Activated CD8-positive, alpha-beta T cell treated with anti-CD3 and anti-CD28 coated beads, Interleukin-2, amount 10 ng/mL, durations not matched to agents 7 days and 5 days (primary cell): ENCODE data around the gene PDPK1. TPM values are rescaled to one million over a fixed set of nuclear protein-coding genes. Genes with fewer than 3 reads are reported as not detected.

ENCODE experiments used
- ATAC-seq: fragments of 150-1000 bp; cut with Tn5 transposase; one replicate; pipeline ENCODE4 v1.10.0; 2021; ENCODE audit warnings: moderate library complexity
- CTCF ChIA-PET: fragments of 350-600 bp; sonication (Branson Sonifier 250); formaldehyde crosslinking; loops from one replicate; lab custom pipeline; 2021; ENCODE audit warnings: antibody characterized with exemption; lab: Charles Lee
- POLR2A ChIA-PET: fragments of 350-600 bp; sonication (Branson Sonifier 250); formaldehyde crosslinking; loops from one replicate; lab custom pipeline; 2021; ENCODE audit warnings: antibody characterized with exemption; lab: Charles Lee
- DNase-seq: peaks from one replicate; pipeline ENCODE4 v3.0.0-alpha.2; 2020
- H3K27ac Mint-ChIP-seq: one replicate; pipeline ENCODE4 v1.8.0; 2021; ENCODE audit warnings: mild to moderate bottlenecking, mixed read lengths
- H3K27me3 Mint-ChIP-seq: one replicate; pipeline ENCODE4 v1.8.0; 2021; ENCODE audit warnings: low read depth, mixed read lengths
- H3K36me3 Mint-ChIP-seq: one replicate; pipeline ENCODE4 v1.8.0; 2021; ENCODE audit warnings: low read depth, mixed read lengths
- H3K4me1 Mint-ChIP-seq: one replicate; pipeline ENCODE4 v1.8.0; 2021; ENCODE audit warnings: low read depth, mixed read lengths
- H3K4me3 Mint-ChIP-seq: one replicate; pipeline ENCODE4 v1.8.0; 2021; ENCODE audit warnings: mild to moderate bottlenecking, mixed read lengths
- H3K9me3 Mint-ChIP-seq: one replicate; pipeline ENCODE4 v1.8.0; 2022; ENCODE audit warnings: mixed read lengths; ENCODE audit not compliant: insufficient read depth
- total RNA-seq, 2 experiments: library from RNA; stranded (reverse); gene quantifications; one replicate each; pipeline ENCODE4 v1.2.3, GENCODE V29; 2021

Gene PDPK1
- total RNA-seq, 2 experiments from 2014 or later = 41.2 to 49.6 TPM

- ChIA-PET CTCF (no interaction called here), POLR2A (interaction anchor here (1.2 to 2.6 kb wide), 3 partner anchors 12 to 17 kb away, joined by 3 to 48 read pairs (median 24); partner anchors contain the start of genes CEMP1 and PDPK1)
- Mint-ChIP-seq H3K4me3 (peak overlapping the region; percentile 87), H3K36me3 (peaks cover 29% of the 10 kb centered on the region), H3K27ac (peak overlapping the region; percentile 92), H3K27me3 (no peaks in the 10 kb centered on the region), H3K9me3 (no peaks in the 10 kb centered on the region), H3K4me1 (peaks cover 55% of the 10 kb centered on the region)
- no peak for ATAC-seq
- no peak for DNase-seq
Measured at GRCh38 chr16:2518823-2519710, 18.8 kb upstream of the PDPK1 start.

DNA sequence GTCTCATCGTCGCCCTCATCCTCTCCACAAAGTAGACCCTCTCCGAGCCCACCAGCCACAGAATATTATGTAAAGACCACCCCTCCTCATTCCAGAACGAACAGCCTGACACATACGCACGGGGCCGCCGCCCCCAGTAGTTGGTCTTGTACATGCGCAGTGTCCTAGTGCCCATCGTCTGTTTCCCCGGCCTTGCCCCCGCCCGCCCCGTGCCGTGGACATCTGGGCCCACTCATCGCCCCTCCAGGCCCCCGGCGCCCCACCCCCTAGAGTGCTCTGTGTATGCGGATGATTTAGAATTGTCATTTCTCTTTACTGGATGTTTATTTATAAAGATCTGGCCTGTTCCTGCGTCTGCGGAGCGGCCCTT is 18.1 kb upstream of the PDPK1 start:
- ATAC-seq = no peak
- Mint-ChIP-seq H3K4me1 (peaks cover 55% of the 10 kb centered on the region), H3K4me3 (peak overlapping the region; percentile 87), H3K27ac (peak overlapping the region; percentile 92), H3K9me3 (no peaks in the 10 kb centered on the region), H3K27me3 (no peaks in the 10 kb centered on the region), H3K36me3 (peaks cover 33% of the 10 kb centered on the region)
- ChIA-PET CTCF (interaction anchor here (1.3 to 1.4 kb wide), 2 partner anchors 13 to 18 kb away, joined by 4 to 5 read pairs; no protein-coding TSS in a partner anchor), POLR2A (interaction anchor here (1.0 to 2.6 kb wide), 5 partner anchors 10 to 249 kb away, joined by 4 to 48 read pairs (median 5); partner anchors contain the start of genes CCNF, CEMP1 and PDPK1)
- no peak for DNase-seq

- ChIA-PET POLR2A (interaction anchor here (0.9 to 2.6 kb wide), 7 partner anchors 9 to 360 kb away, joined by 3 to 48 read pairs (median 5); partner anchors contain the start of genes CCNF, CEMP1, PDPK1 and SRRM2), CTCF (interaction anchor here (1.3 to 1.4 kb wide), 2 partner anchors 12 to 19 kb away, joined by 4 to 5 read pairs; no protein-coding TSS in a partner anchor)
- ATAC-seq (peak; percentile 69), DNase-seq (peak; percentile 93)
- Mint-ChIP-seq H3K4me1 (peaks cover 50% of the 10 kb centered on the region), H3K4me3 (peak within 1 kb of the TSS; percentile 87), H3K27ac (peak within 1 kb of the TSS; percentile 95), H3K36me3 (peaks cover 35% of the 10 kb centered on the region), H3K27me3 (no peaks in the 10 kb centered on the region), H3K9me3 (no peaks in the 10 kb centered on the region)
Measured at GRCh38 chr16:2520097-2520783, 17.6 kb upstream of the PDPK1 start, which contains the start of gene AMDHD2. Gene AMDHD2 (plus strand): TSS chr16:2520371. CDS start chr16:2520459, 88 bp downstream.

- no peaks in the 10 kb centered on the region for H3K9me3 Mint-ChIP-seq
- H3K27ac Mint-ChIP-seq = peak overlapping the region; percentile 95
- H3K27me3 Mint-ChIP-seq = no peaks in the 10 kb centered on the region
- ATAC-seq (peak; percentile 60), DNase-seq (peak; percentile 80)
- ChIA-PET CTCF (interaction anchor here (1.3 to 1.4 kb wide), 2 partner anchors 12 to 20 kb away, joined by 4 to 5 read pairs; no protein-coding TSS in a partner anchor), POLR2A (interaction anchor here (0.9 to 2.6 kb wide), 7 partner anchors 8 to 361 kb away, joined by 3 to 48 read pairs (median 5); partner anchors contain the start of genes CCNF, CEMP1, PDPK1 and SRRM2)
- H3K4me3 Mint-ChIP-seq = peak overlapping the region; percentile 87
- H3K4me1 Mint-ChIP-seq = peaks cover 43% of the 10 kb centered on the region
- peaks cover 37% of the 10 kb centered on the region for H3K36me3 Mint-ChIP-seq
Measured at GRCh38 chr16:2520784-2521531, 16.9 kb upstream of the PDPK1 start.

GRCh38 chr16:2523801-2524231 is 14.0 kb upstream of the PDPK1 start:
- H3K4me3 Mint-ChIP-seq = no peak overlapping the region
- no peak for DNase-seq
- ATAC-seq = no peak
- H3K9me3 Mint-ChIP-seq = no peaks in the 10 kb centered on the region
- POLR2A ChIA-PET = no interaction called here
- H3K27ac Mint-ChIP-seq = peak overlapping the region; percentile 43
- H3K4me1 Mint-ChIP-seq = peaks cover 22% of the 10 kb centered on the region
- H3K27me3 Mint-ChIP-seq = no peaks in the 10 kb centered on the region
- H3K36me3 Mint-ChIP-seq = peaks cover 34% of the 10 kb centered on the region
- CTCF ChIA-PET = no interaction called here

- DNase-seq = no peak
- Mint-ChIP-seq H3K27ac (peak overlapping the region; percentile 12), H3K4me1 (peaks cover 19% of the 10 kb centered on the region), H3K27me3 (no peaks in the 10 kb centered on the region), H3K4me3 (no peak overlapping the region), H3K9me3 (no peaks in the 10 kb centered on the region), H3K36me3 (peaks cover 32% of the 10 kb centered on the region)
- no peak for ATAC-seq
- ChIA-PET CTCF (no interaction called here), POLR2A (interaction anchor here (0.6 kb wide), 1 partner anchor 13 kb away, joined by 4 read pairs; the partner anchor contains the start of gene PDPK1)
Measured at GRCh38 chr16:2524339-2524938, 13.4 kb upstream of the PDPK1 start.

- Mint-ChIP-seq H3K27ac (no peak overlapping the region), H3K4me1 (peaks cover 12% of the 10 kb centered on the region), H3K4me3 (no peak overlapping the region), H3K36me3 (peaks cover 28% of the 10 kb centered on the region), H3K27me3 (no peaks in the 10 kb centered on the region), H3K9me3 (no peaks in the 10 kb centered on the region)
- ChIA-PET POLR2A (no interaction called here), CTCF (no interaction called here)
- ATAC-seq (no peak), DNase-seq (no peak)
Measured at GRCh38 chr16:2526135-2526534, 11.7 kb upstream of the PDPK1 start.

- H3K27ac Mint-ChIP-seq = no peak overlapping the region
- DNase-seq (no peak), ATAC-seq (no peak)
- H3K4me1 Mint-ChIP-seq = peaks cover 15% of the 10 kb centered on the region
- no peaks in the 10 kb centered on the region for H3K27me3 Mint-ChIP-seq
- ChIA-PET CTCF (no interaction called here), POLR2A (interaction anchor here (0.6 kb wide), 1 partner anchor 91 kb away, joined by 4 read pairs; no protein-coding TSS in a partner anchor)
- no peak overlapping the region for H3K4me3 Mint-ChIP-seq
- no peaks in the 10 kb centered on the region for H3K9me3 Mint-ChIP-seq
- H3K36me3 Mint-ChIP-seq = peaks cover 23% of the 10 kb centered on the region
Measured at GRCh38 chr16:2527071-2527783, 10.6 kb upstream of the PDPK1 start.

DNA sequence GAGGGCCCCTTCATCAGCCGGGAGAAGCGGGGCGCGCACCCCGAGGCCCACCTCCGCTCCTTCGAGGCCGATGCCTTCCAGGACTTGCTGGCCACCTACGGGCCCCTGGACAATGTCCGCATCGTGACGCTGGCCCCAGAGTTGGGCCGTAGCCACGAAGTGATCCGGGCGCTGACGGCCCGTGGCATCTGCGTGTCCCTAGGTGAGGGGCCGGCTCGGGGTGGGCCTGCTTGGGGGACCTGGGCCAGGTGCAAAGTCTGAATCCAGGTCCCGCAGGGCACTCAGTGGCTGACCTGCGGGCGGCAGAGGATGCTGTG is 10.1 kb upstream of the PDPK1 start:
- ATAC-seq = no peak
- Mint-ChIP-seq H3K4me3 (no peak overlapping the region), H3K4me1 (peaks cover 20% of the 10 kb centered on the region), H3K27me3 (no peaks in the 10 kb centered on the region), H3K9me3 (no peaks in the 10 kb centered on the region), H3K36me3 (peaks cover 23% of the 10 kb centered on the region), H3K27ac (no peak overlapping the region)
- CTCF ChIA-PET = no interaction called here
- DNase-seq = no peak
- POLR2A ChIA-PET = no interaction called here
